Measurements from ENCODE around the gene KMT2E. TPM values are rescaled to one million over a fixed set of nuclear protein-coding genes. Genes with fewer than 3 reads are reported as not detected.

KMT2E gene
- total and polyA plus RNA-seq, 7 donors = 6.2 to 40.9 (median 24.0) TPM

GRCh38 chr7:105068886-105069285, 54.9 kb downstream of the KMT2E start:
- DNase-seq (no peak), ATAC-seq (no peak)
- whole genome bisulfite sequencing, 3 donors = 93 to 98% (median 98%) methylated on average over 1 of the region's 1 CpG
- TF ChIP-seq CTCF (IDR thresholded peaks at IDR 0.05) = no peak
- intact Hi-C loops (cut with DNase I) = no loop called here
- no peaks in the 10 kb centered on the region for H3K9me3 ChIP-seq
- H3K27me3 ChIP-seq (ENCODE audit: insufficient read depth in 3 of 3, low read length in 2 of 3) = no peaks in the 10 kb centered on the region
- no peak overlapping the region for H3K27ac ChIP-seq
- peaks cover 5 to 96% of the 10 kb centered on the region in 2 donors for H3K36me3 ChIP-seq (ENCODE audit: insufficient read depth in 1 of 2, low read depth in 1 of 2)
- no peaks in the 10 kb centered on the region for H3K4me1 ChIP-seq
- H3K4me3 ChIP-seq = no peak overlapping the region

GRCh38 chr7:105073143-105073542, 59.1 kb downstream of the KMT2E start:
- ATAC-seq = no peak
- Histone ChIP-seq H3K27ac (no peak overlapping the region), H3K4me3 (no peak overlapping the region), H3K9me3 (no peaks in the 10 kb centered on the region), H3K36me3 (ENCODE audit: insufficient read depth in 1 of 2, low read depth in 1 of 2) (peaks cover 0 to 98% of the 10 kb centered on the region in 2 donors), H3K27me3 (ENCODE audit: insufficient read depth in 3 of 3, low read length in 2 of 3) (no peaks in the 10 kb centered on the region), H3K4me1 (no peaks in the 10 kb centered on the region)
- no peak for DNase-seq
- WGBS, 3 donors = 96 to 100% (median 100%) methylated on average over 1 of the region's 1 CpG
- intact Hi-C loops (cut with DNase I) = loop anchor here in 1 of 2 donors (5.0 kb wide), 1 partner anchor 39 kb away; no protein-coding TSS in a partner anchor
- TF ChIP-seq CTCF (IDR thresholded peaks at IDR 0.05) = no peak

GRCh38 chr7:105079348-105079747, 65.3 kb downstream of the KMT2E start:
- 95 to 97% (median 97%) methylated on average over 6 of the region's 6 CpGs for WGBS, 3 donors
- H3K4me1 ChIP-seq = no peaks in the 10 kb centered on the region
- H3K9me3 ChIP-seq = no peaks in the 10 kb centered on the region
- H3K36me3 ChIP-seq (ENCODE audit: insufficient read depth in 1 of 2, low read depth in 1 of 2) = peaks cover 5 to 99% of the 10 kb centered on the region in 2 donors
- H3K4me3 ChIP-seq = no peak overlapping the region
- H3K27ac ChIP-seq = no peak overlapping the region
- DNase-seq (no peak), ATAC-seq (no peak)
- no peaks in the 10 kb centered on the region for H3K27me3 ChIP-seq (ENCODE audit: insufficient read depth in 3 of 3, low read length in 2 of 3)
- no peak for TF ChIP-seq CTCF (IDR thresholded peaks at IDR 0.05)
- intact Hi-C loops (cut with DNase I) = no loop called here

- Histone ChIP-seq H3K27me3 (ENCODE audit: insufficient read depth in 3 of 3, low read length in 2 of 3) (no peaks in the 10 kb centered on the region), H3K4me3 (no peak overlapping the region), H3K9me3 (no peaks in the 10 kb centered on the region), H3K36me3 (ENCODE audit: insufficient read depth in 1 of 2, low read depth in 1 of 2) (peaks cover 3 to 91% of the 10 kb centered on the region in 2 donors), H3K4me1 (peaks cover 3% of the 10 kb centered on the region), H3K27ac (no peak overlapping the region)
- no peak for TF ChIP-seq CTCF (IDR thresholded peaks at IDR 0.05)
- intact Hi-C loops (cut with DNase I) = no loop called here
- 87 to 100% (median 97%) methylated on average over 1 of the region's 1 CpG for WGBS, 3 donors
- ATAC-seq = peak in 2 of 4 donors; percentile 83 to 86
- no peak for DNase-seq
Measured at GRCh38 chr7:105084581-105084980, 70.6 kb downstream of the KMT2E start.

GRCh38 chr7:105086850-105087249, 72.8 kb downstream of the KMT2E start:
- DNase-seq = no peak
- H3K36me3 ChIP-seq (ENCODE audit: insufficient read depth in 1 of 2, low read depth in 1 of 2) = peaks cover 3 to 90% of the 10 kb centered on the region in 2 donors

More at GRCh38 chr7:105086850-105087249, 72.8 kb downstream of the KMT2E start:
- 96 to 99% (median 96%) methylated on average over 3 of the region's 3 CpGs for WGBS, 3 donors
- Histone ChIP-seq H3K4me1 (peaks cover 3% of the 10 kb centered on the region), H3K27me3 (ENCODE audit: insufficient read depth in 3 of 3, low read length in 2 of 3) (no peaks in the 10 kb centered on the region), H3K9me3 (no peaks in the 10 kb centered on the region), H3K27ac (no peak overlapping the region), H3K4me3 (no peak overlapping the region)
- intact Hi-C loops (cut with DNase I) = no loop called here
- no peak for ATAC-seq
- TF ChIP-seq CTCF (IDR thresholded peaks at IDR 0.05) = no peak
